ENCODE results near the gene DISC1. TPM values are rescaled to one million over a fixed set of nuclear protein-coding genes. Genes with fewer than 3 reads are reported as not detected.
"Not testable (repeated sequence)": the region's sequence is repeated elsewhere in the genome, so short reads cannot be mapped to it uniquely, and the experiment has no call there.

DISC1 gene
- total RNA-seq, 1 donor from 2014 or later: 4.7 TPM

DNA sequence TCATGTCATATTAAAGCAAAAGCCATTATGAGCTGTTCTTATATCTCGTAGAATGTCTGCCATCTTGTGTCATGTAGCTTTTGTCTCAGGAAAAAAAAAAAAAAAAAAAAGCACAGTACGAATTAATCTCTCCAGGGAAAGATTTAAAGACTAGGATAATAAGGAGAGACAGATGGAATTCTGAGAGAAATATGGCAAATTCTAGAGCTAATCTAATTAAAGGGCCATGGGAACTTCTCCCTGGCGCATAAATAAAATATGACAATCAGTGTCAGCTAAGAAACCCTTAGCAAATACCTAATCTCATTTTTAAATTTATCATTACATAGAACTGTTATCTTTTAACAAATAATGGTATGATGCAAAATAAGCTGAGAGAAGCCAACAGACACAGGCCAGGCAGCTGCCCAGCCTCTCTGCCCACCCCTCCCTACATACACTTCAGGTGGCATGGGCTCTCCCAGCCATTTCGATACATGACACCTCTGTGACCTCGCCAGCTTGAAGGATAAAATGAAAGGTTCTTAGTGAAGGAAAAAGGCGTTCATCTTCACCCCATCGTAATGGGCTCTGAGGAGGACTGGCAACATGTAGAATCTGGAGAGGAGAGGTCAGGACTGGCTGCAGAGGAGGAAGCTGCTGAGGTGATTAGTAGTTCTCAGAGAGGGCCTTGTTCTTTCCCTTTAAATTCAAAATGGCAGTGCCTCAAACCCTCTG, 39.8 kb downstream of the DISC1 start:
- Mint-ChIP-seq H3K4me3 (no peak overlapping the region), H3K4me1 (ENCODE audit: unreplicated experiment) (peaks cover 11% of the 10 kb centered on the region), H3K36me3 (peaks cover 4% of the 10 kb centered on the region), H3K9me3 (peaks cover 6% of the 10 kb centered on the region), H3K27me3 (no peaks in the 10 kb centered on the region), H3K27ac (no peak overlapping the region)
- TF ChIP-seq, protein P1, sequence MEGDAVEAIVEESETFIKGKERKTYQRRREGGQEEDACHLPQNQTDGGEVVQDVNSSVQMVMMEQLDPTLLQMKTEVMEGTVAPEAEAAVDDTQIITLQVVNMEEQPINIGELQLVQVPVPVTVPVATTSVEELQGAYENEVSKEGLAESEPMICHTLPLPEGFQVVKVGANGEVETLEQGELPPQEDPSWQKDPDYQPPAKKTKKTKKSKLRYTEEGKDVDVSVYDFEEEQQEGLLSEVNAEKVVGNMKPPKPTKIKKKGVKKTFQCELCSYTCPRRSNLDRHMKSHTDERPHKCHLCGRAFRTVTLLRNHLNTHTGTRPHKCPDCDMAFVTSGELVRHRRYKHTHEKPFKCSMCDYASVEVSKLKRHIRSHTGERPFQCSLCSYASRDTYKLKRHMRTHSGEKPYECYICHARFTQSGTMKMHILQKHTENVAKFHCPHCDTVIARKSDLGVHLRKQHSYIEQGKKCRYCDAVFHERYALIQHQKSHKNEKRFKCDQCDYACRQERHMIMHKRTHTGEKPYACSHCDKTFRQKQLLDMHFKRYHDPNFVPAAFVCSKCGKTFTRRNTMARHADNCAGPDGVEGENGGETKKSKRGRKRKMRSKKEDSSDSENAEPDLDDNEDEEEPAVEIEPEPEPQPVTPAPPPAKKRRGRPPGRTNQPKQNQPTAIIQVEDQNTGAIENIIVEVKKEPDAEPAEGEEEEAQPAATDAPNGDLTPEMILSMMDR (conservative IDR thresholded peaks at IDR 0.05): no peak
- no peak for DNase-seq (ENCODE audit: extremely low spot score, unreplicated experiment)

DNA sequence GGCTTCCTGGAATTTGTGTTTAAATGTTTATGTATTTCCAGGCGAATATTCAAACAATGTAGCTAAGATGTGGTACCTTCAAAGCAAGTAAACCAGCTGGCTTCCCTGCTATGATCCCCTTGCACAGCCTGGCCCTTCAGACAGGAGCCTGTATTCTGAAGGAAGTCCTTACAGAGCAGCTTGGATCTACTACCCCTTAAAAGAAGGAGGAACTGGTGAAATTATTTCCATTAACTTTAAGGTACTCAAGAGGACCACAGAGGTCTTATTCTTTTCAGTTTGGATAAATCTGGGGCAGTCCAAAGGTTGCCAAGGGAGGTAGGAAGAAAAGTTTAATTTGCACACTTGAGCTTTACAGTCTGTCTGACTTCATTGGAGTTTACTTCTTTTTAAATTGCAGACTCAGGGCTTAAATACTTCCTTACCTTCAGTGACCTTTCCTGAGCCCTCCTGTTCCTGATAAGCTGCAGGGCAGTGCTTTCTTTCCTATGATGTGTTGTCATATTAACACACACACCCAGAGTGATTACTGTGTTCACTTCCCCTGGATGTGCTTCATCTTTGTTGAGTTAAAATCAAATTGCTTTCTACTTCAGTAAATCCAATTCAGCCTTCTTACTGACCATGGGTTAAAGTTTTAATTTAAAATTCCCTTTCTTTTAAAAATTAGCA, 40.5 kb downstream of the DISC1 start:
- TF ChIP-seq, protein P1 (conservative IDR thresholded peaks at IDR 0.05): no peak
- Mint-ChIP-seq H3K4me3 (no peak overlapping the region), H3K27ac (no peak overlapping the region), H3K27me3 (no peaks in the 10 kb centered on the region), H3K4me1 (ENCODE audit: unreplicated experiment) (peaks cover 11% of the 10 kb centered on the region), H3K36me3 (peaks cover 4% of the 10 kb centered on the region), H3K9me3 (peaks cover 4% of the 10 kb centered on the region)
- no peak for DNase-seq (ENCODE audit: extremely low spot score, unreplicated experiment)

DNA sequence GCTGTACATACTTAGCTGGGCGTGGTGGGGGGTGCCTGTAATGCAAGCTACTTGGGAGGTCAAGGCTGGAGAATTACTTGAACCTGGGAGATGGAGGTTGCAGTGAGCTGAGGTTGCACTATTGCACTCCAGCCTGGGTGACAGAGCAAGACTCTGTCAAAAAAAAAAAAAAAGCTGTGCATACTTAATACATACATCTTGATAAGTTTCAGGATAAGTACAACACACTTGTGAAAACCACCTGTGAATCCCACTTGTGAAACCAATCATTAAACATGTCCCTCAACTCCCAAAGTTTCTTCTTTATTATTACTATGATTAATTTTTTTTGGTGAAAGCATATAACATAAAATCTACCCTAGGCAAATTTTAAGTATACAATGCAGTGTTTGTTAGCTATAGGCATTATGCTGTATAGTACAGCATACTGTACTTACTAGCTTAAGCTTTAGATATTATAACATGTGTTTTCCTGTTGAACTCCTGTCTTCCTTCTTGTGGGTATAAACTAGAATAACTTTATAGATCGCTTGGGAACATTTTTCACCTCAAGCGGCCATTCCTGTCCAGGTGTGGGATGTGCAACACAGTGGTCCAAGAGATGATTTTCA, 41.4 kb downstream of the DISC1 start:
- no peaks in the 10 kb centered on the region for H3K27me3 Mint-ChIP-seq
- DNase-seq (ENCODE audit: extremely low spot score, unreplicated experiment): no peak
- H3K4me3 Mint-ChIP-seq: no peak overlapping the region
- TF ChIP-seq, protein P1 (conservative IDR thresholded peaks at IDR 0.05): no peak
- peaks cover 4% of the 10 kb centered on the region for H3K9me3 Mint-ChIP-seq
- H3K4me1 Mint-ChIP-seq (ENCODE audit: unreplicated experiment): peaks cover 11% of the 10 kb centered on the region
- H3K27ac Mint-ChIP-seq: no peak overlapping the region
- H3K36me3 Mint-ChIP-seq: peaks cover 4% of the 10 kb centered on the region

DNA sequence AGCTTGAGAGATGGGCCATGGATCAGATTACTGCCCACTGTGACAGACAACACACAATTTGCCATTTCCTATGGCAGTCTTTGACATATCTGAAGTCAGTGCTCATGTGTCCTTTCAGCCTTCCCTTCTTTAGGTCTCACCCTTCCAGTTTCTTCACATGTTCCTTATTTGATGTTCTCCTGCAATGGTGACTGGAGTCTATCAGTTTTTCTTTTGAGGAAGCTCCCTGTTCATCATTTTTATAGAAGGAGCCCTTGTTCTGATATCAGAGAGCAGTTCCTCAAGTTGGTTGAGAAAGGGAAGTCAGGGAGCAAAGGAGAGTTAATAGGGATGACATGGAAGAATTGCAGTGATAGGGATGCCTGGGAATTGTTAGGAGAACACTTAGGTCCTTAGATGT, 42.2 kb downstream of the DISC1 start:
- H3K36me3 Mint-ChIP-seq: no peaks in the 10 kb centered on the region
- TF ChIP-seq, protein P1 (conservative IDR thresholded peaks at IDR 0.05): no peak
- no peak for DNase-seq (ENCODE audit: extremely low spot score, unreplicated experiment)
- peaks cover 11% of the 10 kb centered on the region for H3K4me1 Mint-ChIP-seq (ENCODE audit: unreplicated experiment)
- no peak overlapping the region for H3K4me3 Mint-ChIP-seq
- H3K27me3 Mint-ChIP-seq: no peaks in the 10 kb centered on the region
- no peak overlapping the region for H3K27ac Mint-ChIP-seq
- H3K9me3 Mint-ChIP-seq: no peaks in the 10 kb centered on the region

DNA sequence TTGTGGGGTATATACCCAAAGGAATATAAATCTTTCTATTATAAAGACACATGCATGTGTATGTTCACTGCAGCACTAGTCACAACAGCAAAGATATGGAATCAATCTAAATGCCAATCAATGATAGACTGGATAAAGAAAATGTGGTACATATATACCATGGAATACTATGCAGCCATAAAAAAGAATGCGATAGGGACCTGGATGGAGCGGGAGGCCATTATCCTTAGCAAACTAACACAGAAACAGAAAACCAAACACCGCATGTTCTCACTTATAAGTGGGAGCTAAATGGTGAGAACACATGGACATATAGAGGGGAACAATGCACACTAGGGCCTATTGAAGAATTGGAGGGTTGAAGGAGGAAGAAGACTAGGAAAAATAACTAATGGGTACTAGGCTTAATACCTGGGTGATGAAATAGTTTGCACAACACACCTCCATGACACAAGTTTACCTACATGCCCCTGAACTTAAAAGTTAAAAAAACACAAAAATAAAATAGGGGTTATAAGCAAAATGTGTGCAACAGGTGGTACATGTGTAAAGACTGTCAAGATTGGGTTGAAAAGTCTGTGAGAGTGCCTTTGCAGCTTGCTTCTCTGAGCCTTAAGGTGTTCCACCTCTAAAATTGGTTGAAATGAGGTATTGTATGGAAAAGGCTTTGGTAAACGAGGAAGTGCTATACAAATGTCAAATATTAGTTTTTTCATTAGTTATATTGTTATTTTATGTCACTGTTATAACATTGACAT, 43.5 kb downstream of the DISC1 start:
- not testable (repeated sequence) for H3K4me3 Mint-ChIP-seq; DNase-seq (ENCODE audit: extremely low spot score, unreplicated experiment); H3K9me3 Mint-ChIP-seq; H3K27me3 Mint-ChIP-seq; H3K36me3 Mint-ChIP-seq; H3K27ac Mint-ChIP-seq
- peaks cover 11% of the 10 kb centered on the region for H3K4me1 Mint-ChIP-seq (ENCODE audit: unreplicated experiment)
